AG10803 (cell line): ENCODE data around the gene LRRC55.

Source experiments
- DNase-seq: peaks from one replicate; pipeline ENCODE4 v3.0.0; 2010; ENCODE audit warnings: low read depth
- H3K4me3 ChIP-seq: 2 replicates; pipeline ENCODE4 v1.5.1; 2011; ENCODE audit warnings: mild to moderate bottlenecking, low read length, control low read depth
- CTCF ChIP-seq: conservative IDR thresholded peaks from 2 replicates; pipeline ENCODE4 v1.5.1; 2011; ENCODE audit warnings: mild to moderate bottlenecking, low read length, control low read depth, inconsistent platforms

The LRRC55 gene

GRCh38 chr11:57182896-57183295 lies 1.1 kb downstream of the LRRC55 start:
- TF ChIP-seq CTCF: no peak
- no peak for DNase-seq

GRCh38 chr11:57190548-57190947 lies 8.8 kb downstream of the LRRC55 start:
- H3K4me3 ChIP-seq: no peak overlapping the region
- no peak for DNase-seq
- no peak for TF ChIP-seq CTCF

More at GRCh38 chr11:57182896-57183295, 1.1 kb downstream of the LRRC55 start:
- no peak overlapping the region for H3K4me3 ChIP-seq

GRCh38 chr11:57191311-57192219 lies 9.8 kb downstream of the LRRC55 start:
- H3K4me3 ChIP-seq: no peak overlapping the region
- no peak for DNase-seq
- TF ChIP-seq CTCF: no peak

GRCh38 chr11:57192316-57192715 lies 10.6 kb downstream of the LRRC55 start:
- TF ChIP-seq CTCF: no peak
- DNase-seq: no peak
- no peak overlapping the region for H3K4me3 ChIP-seq

- H3K4me3 ChIP-seq: no peak overlapping the region
- DNase-seq: no peak
- no peak for TF ChIP-seq CTCF
These were observed 14.8 kb downstream of the LRRC55 start for GRCh38 chr11:57196596-57196995.

- TF ChIP-seq CTCF: no peak
- no peak overlapping the region for H3K4me3 ChIP-seq
- DNase-seq: no peak
These were observed 16.0 kb downstream of the LRRC55 start for GRCh38 chr11:57197762-57198161.

GRCh38 chr11:57199330-57199729 lies 17.6 kb downstream of the LRRC55 start:
- TF ChIP-seq CTCF: no peak
- no peak for DNase-seq

More at GRCh38 chr11:57199330-57199729, 17.6 kb downstream of the LRRC55 start:
- no peak overlapping the region for H3K4me3 ChIP-seq
